Caco-2 (cell line): ENCODE measurements around the gene CNMD. TPM values are rescaled to one million over a fixed set of nuclear protein-coding genes. Genes with fewer than 3 reads are reported as not detected.

ENCODE experiments used
- BruUV-seq: library from RNA; stranded (reverse); fragments of 400-500 nt; replicated peaks from 2 replicates; lab custom pipeline; 2021; lab: Mats Ljungman, UMichigan
- CTCF ChIA-PET: fragments of 300-600 bp; sonication (Branson Sonifier 250); formaldehyde crosslinking; loops from one replicate; lab custom pipeline; 2022; ENCODE audit warnings: antibody characterized with exemption; lab: Charles Lee
- POLR2A ChIA-PET: fragments of 300-600 bp; sonication (Branson Sonifier 250); formaldehyde crosslinking; loops from one replicate; lab custom pipeline; 2022; ENCODE audit warnings: antibody characterized with exemption; lab: Charles Lee
- DNase-seq, 2 experiments: peaks; one replicate each; pipeline versions ENCODE4 v3.0.0 to v3.0.0-alpha.2; 2020 to 2022
- H3K27me3 ChIP-seq: replicated peaks from 2 replicates; pipeline ENCODE4 v1.6.0; 2011; ENCODE audit warnings: low read length; ENCODE audit not compliant: control insufficient read depth, insufficient read depth
- H3K36me3 ChIP-seq: 2 replicates; pipeline ENCODE4 v1.5.1; 2011; ENCODE audit warnings: low read length; ENCODE audit not compliant: control insufficient read depth, insufficient read depth
- H3K4me1 ChIP-seq: fragments of 250-450 bp; sonication (Bioruptor Pico); 2 replicates; pipeline ENCODE4 v1.5.1; 2020; ENCODE audit warnings: mild to moderate bottlenecking
- H3K4me3 ChIP-seq: 2 replicates; pipeline ENCODE4 v1.5.1; 2011; ENCODE audit warnings: low read depth, mild to moderate bottlenecking, control low read depth, low read length
- H3K9me3 ChIP-seq: fragments of 250-450 bp; sonication (Bioruptor Pico); 2 replicates; pipeline ENCODE4 v1.5.1; 2020; ENCODE audit warnings: mild to moderate bottlenecking, moderate library complexity
- H3K27ac Mint-ChIP-seq: one replicate; pipeline ENCODE4 v1.8.0; 2022; ENCODE audit warnings: mixed read lengths; ENCODE audit not compliant: unreplicated experiment
- H3K27me3 Mint-ChIP-seq: one replicate; pipeline ENCODE4 v1.8.0; 2022; ENCODE audit warnings: mixed read lengths; ENCODE audit not compliant: insufficient read depth, unreplicated experiment
- H3K36me3 Mint-ChIP-seq: one replicate; pipeline ENCODE4 v1.8.0; 2022; ENCODE audit warnings: mild to moderate bottlenecking, mixed read lengths; ENCODE audit not compliant: insufficient read depth, unreplicated experiment
- H3K4me1 Mint-ChIP-seq: one replicate; pipeline ENCODE4 v1.8.0; 2022; ENCODE audit warnings: low read depth, mixed read lengths; ENCODE audit not compliant: unreplicated experiment
- H3K4me3 Mint-ChIP-seq: one replicate; pipeline ENCODE4 v1.8.0; 2022; ENCODE audit warnings: mild to moderate bottlenecking, moderate library complexity, mixed read lengths; ENCODE audit not compliant: unreplicated experiment
- H3K9me3 Mint-ChIP-seq: one replicate; pipeline ENCODE4 v1.8.0; 2022; ENCODE audit warnings: mixed read lengths; ENCODE audit not compliant: unreplicated experiment
- CTCF ChIP-seq, 2 experiments: fragments of 200-600 bp in 1 of 2; IDR thresholded peaks; 1 replicate in 1 of 2; 2 replicates in 1 of 2; pipeline versions ENCODE4 v1.5.1 to v1.8.0; 2011 to 2022; ENCODE audit warnings: antibody characterized with exemption in 1 of 2, control low read depth in 1 of 2, inconsistent platforms in 1 of 2, low read depth in 1 of 2, low read length in 1 of 2, mild to moderate bottlenecking in 1 of 2, moderate library complexity in 1 of 2; ENCODE audit not compliant: insufficient read depth in 1 of 2, severe bottlenecking in 1 of 2, unreplicated experiment in 1 of 2
- intact Hi-C: fragments of 100-400 bp; cut with micrococcal nuclease; formaldehyde crosslinking; loops from one replicate; pipeline ENCODE4 v1.10.0; 2022; ENCODE audit not compliant: unreplicated experiment
- total RNA-seq: library from RNA; stranded (reverse); gene quantifications from 2 replicates; pipeline ENCODE4 v1.2.3, GENCODE V29; 2022

Gene CNMD
- total RNA-seq, 1 experiment from 2014 or later: not detected

GRCh38 chr13:52670726-52671125 is 68.9 kb downstream of the CNMD start:
- no peak overlapping the region for H3K4me3 Mint-ChIP-seq
- ChIA-PET POLR2A (no interaction called here), CTCF (no interaction called here)
- Histone ChIP-seq H3K36me3 (no peaks in the 10 kb centered on the region; the same call in 1 of the 2 replicates), H3K9me3 (no peaks in the 10 kb centered on the region), H3K27me3 (no peaks in the 10 kb centered on the region), H3K4me1 (no peaks in the 10 kb centered on the region), H3K4me3 (no peak overlapping the region)
- H3K36me3 Mint-ChIP-seq: peaks cover 36% of the 10 kb centered on the region
- H3K27me3 Mint-ChIP-seq: no peaks in the 10 kb centered on the region
- intact Hi-C loops: no loop called here
- no peaks in the 10 kb centered on the region for H3K9me3 Mint-ChIP-seq
- no TSS peak for BruUV-seq
- DNase-seq: no peak
- no peak overlapping the region for H3K27ac Mint-ChIP-seq
- no peaks in the 10 kb centered on the region for H3K4me1 Mint-ChIP-seq
- no peak for TF ChIP-seq CTCF (IDR thresholded peaks at IDR 0.05; ENCODE audit: insufficient read depth in 1 of 2, low read depth in 1 of 2, low read length in 1 of 2, severe bottlenecking in 1 of 2, unreplicated experiment in 1 of 2)

- H3K4me1 Mint-ChIP-seq: no peaks in the 10 kb centered on the region
- Histone ChIP-seq H3K36me3 (no peaks in the 10 kb centered on the region), H3K4me1 (no peaks in the 10 kb centered on the region), H3K27me3 (no peaks in the 10 kb centered on the region), H3K9me3 (no peaks in the 10 kb centered on the region), H3K4me3 (no peak overlapping the region)
- H3K27me3 Mint-ChIP-seq: no peaks in the 10 kb centered on the region
- DNase-seq: no peak
- intact Hi-C loops: loop anchor here (1.0 kb wide), 1 partner anchor 140 kb away; no protein-coding TSS in a partner anchor
- BruUV-seq: no TSS peak
- H3K36me3 Mint-ChIP-seq: peaks cover 34% of the 10 kb centered on the region
- no peak overlapping the region for H3K27ac Mint-ChIP-seq
- H3K9me3 Mint-ChIP-seq: no peaks in the 10 kb centered on the region
- ChIA-PET CTCF (interaction anchor here (0.6 kb wide), 1 partner anchor 139 kb away, joined by 4 read pairs; no protein-coding TSS in a partner anchor), POLR2A (no interaction called here)
- no peak overlapping the region for H3K4me3 Mint-ChIP-seq
- no peak for TF ChIP-seq CTCF (IDR thresholded peaks at IDR 0.05; ENCODE audit: insufficient read depth in 1 of 2, low read depth in 1 of 2, low read length in 1 of 2, severe bottlenecking in 1 of 2, unreplicated experiment in 1 of 2)
These were observed 69.9 kb downstream of the CNMD start for GRCh38 chr13:52669677-52670076.

- no peaks in the 10 kb centered on the region for H3K4me1 Mint-ChIP-seq
- intact Hi-C loops: loop anchor here (1.0 kb wide), 2 partner anchors 144 to 303 kb away; no protein-coding TSS in a partner anchor
These were observed 74.3 kb downstream of the CNMD start for GRCh38 chr13:52665325-52665724.

More at GRCh38 chr13:52665325-52665724, 74.3 kb downstream of the CNMD start:
- DNase-seq: no peak
- Mint-ChIP-seq H3K4me3 (no peak overlapping the region), H3K27ac (no peak overlapping the region), H3K27me3 (no peaks in the 10 kb centered on the region), H3K36me3 (peaks cover 56% of the 10 kb centered on the region), H3K9me3 (no peaks in the 10 kb centered on the region)
- no peak overlapping the region for H3K4me3 ChIP-seq
- no peaks in the 10 kb centered on the region for H3K9me3 ChIP-seq
- POLR2A ChIA-PET: interaction anchor here (1.0 kb wide), 2 partner anchors 12 to 146 kb away, joined by 3 to 8 read pairs; partner anchors contain the start of gene SUGT1
- CTCF ChIA-PET: interaction anchor here (0.9 to 1.6 kb wide), 5 partner anchors 12 to 303 kb away, joined by 3 to 13 read pairs (median 7); partner anchors contain the start of gene SUGT1
- TF ChIP-seq CTCF (IDR thresholded peaks at IDR 0.05; ENCODE audit: insufficient read depth in 1 of 2, low read depth in 1 of 2, low read length in 1 of 2, severe bottlenecking in 1 of 2, unreplicated experiment in 1 of 2): peak; percentile 42 to 44
- H3K4me1 ChIP-seq: no peaks in the 10 kb centered on the region
- no peaks in the 10 kb centered on the region for H3K36me3 ChIP-seq
- no peaks in the 10 kb centered on the region for H3K27me3 ChIP-seq
- no TSS peak for BruUV-seq
